Type B pancreatic cell (in vitro differentiated cells): ENCODE data around the gene GNAO1. TPM values are rescaled to one million over a fixed set of nuclear protein-coding genes. Genes with fewer than 3 reads are reported as not detected.
A peak's percentile ranks its signal among the peaks of the same experiment; 100 is the strongest.

Experiments
- DNase-seq: peaks from one replicate; pipeline ENCODE4 v3.0.0; 2021; ENCODE audit warnings: mixed read lengths; ENCODE audit not compliant: unreplicated experiment; ENCODE audit errors: extremely low spot score
- H3K27ac Mint-ChIP-seq: 2 replicates; pipeline ENCODE4 v1.8.0; 2021; ENCODE audit warnings: mild to moderate bottlenecking, mixed read lengths
- H3K27me3 Mint-ChIP-seq: 2 replicates; pipeline ENCODE4 v1.8.0; 2021; ENCODE audit warnings: mixed read lengths
- H3K36me3 Mint-ChIP-seq: 2 replicates; pipeline ENCODE4 v1.8.0; 2021; ENCODE audit warnings: mixed read lengths
- H3K4me1 Mint-ChIP-seq: one replicate; pipeline ENCODE4 v1.8.0; 2021; ENCODE audit warnings: mixed read lengths; ENCODE audit not compliant: unreplicated experiment
- H3K4me3 Mint-ChIP-seq: 2 replicates; pipeline ENCODE4 v1.8.0; 2021; ENCODE audit warnings: mild to moderate bottlenecking, mixed read lengths
- H3K9me3 Mint-ChIP-seq: 2 replicates; pipeline ENCODE4 v1.8.0; 2021; ENCODE audit warnings: mixed read lengths
- CTCF ChIP-seq: fragments of 200-600 bp; sonication (generic); conservative IDR thresholded peaks from 2 replicates; pipeline ENCODE4 v1.5.0; 2021; ENCODE audit warnings: antibody characterized with exemption, mild to moderate bottlenecking
- total RNA-seq: library from RNA; stranded (reverse); gene quantifications from 2 replicates; pipeline ENCODE4 v1.2.1, GENCODE V29; 2021; ENCODE audit warnings: low replicate concordance

GNAO1 gene
- total RNA-seq, 1 donor from 2014 or later, result 13.2 TPM

- Mint-ChIP-seq H3K4me3 (peak overlapping the region; percentile 83), H3K36me3 (peaks cover under 1% of the 10 kb centered on the region)
These were observed 166.0 kb downstream of the GNAO1 start for GRCh38 chr16:56357241-56357764.

DNA sequence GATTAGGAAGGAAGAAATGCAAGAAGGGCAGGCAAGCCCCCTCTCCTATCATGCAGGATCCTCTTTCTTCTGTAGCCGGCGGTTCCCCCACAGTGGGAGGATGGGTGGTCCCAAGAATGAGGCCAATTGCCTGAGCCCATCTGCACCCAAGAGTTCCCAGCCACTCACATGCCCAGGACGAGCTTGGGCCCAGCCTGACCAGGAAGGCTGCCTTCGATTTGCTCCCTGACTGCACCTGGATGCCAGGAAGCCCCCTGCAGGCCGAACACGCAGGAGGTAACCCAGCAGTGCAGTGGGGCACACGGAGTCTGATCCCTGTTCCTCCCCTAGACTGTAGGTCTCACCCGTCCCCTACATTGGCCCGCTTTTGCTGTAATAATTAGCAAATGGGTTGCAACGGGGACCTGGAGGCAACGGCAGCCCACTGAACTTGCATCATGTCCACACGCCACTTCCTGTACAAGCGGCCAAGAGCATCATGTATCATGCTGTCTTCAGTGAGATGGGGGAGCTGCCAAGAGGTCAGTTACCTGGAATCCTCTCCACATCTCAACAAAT is 166.6 kb downstream of the GNAO1 start:
- no peak overlapping the region for H3K4me3 Mint-ChIP-seq
- H3K9me3 Mint-ChIP-seq, result no peaks in the 10 kb centered on the region
- peak; percentile 61 for DNase-seq
- no peak for TF ChIP-seq CTCF
- H3K4me1 Mint-ChIP-seq, result peaks cover 21% of the 10 kb centered on the region
- peak overlapping the region; percentile 31 for H3K27ac Mint-ChIP-seq
- H3K36me3 Mint-ChIP-seq, result peaks cover 4% of the 10 kb centered on the region
- no peaks in the 10 kb centered on the region for H3K27me3 Mint-ChIP-seq

More at GRCh38 chr16:56357241-56357764, 166.0 kb downstream of the GNAO1 start:
- Mint-ChIP-seq H3K27me3 (no peaks in the 10 kb centered on the region), H3K4me1 (peaks cover 21% of the 10 kb centered on the region), H3K9me3 (no peaks in the 10 kb centered on the region), H3K27ac (peak overlapping the region; percentile 85)
- peak; percentile 65 for DNase-seq
- TF ChIP-seq CTCF, result no peak

GRCh38 chr16:56360117-56361008 is 169.1 kb downstream of the GNAO1 start:
- Mint-ChIP-seq H3K36me3 (peaks cover 4% of the 10 kb centered on the region), H3K27me3 (no peaks in the 10 kb centered on the region), H3K9me3 (no peaks in the 10 kb centered on the region), H3K4me1 (peaks cover 21% of the 10 kb centered on the region), H3K27ac (no peak overlapping the region), H3K4me3 (no peak overlapping the region)
- peak; percentile 49 for DNase-seq
- no peak for TF ChIP-seq CTCF

DNA sequence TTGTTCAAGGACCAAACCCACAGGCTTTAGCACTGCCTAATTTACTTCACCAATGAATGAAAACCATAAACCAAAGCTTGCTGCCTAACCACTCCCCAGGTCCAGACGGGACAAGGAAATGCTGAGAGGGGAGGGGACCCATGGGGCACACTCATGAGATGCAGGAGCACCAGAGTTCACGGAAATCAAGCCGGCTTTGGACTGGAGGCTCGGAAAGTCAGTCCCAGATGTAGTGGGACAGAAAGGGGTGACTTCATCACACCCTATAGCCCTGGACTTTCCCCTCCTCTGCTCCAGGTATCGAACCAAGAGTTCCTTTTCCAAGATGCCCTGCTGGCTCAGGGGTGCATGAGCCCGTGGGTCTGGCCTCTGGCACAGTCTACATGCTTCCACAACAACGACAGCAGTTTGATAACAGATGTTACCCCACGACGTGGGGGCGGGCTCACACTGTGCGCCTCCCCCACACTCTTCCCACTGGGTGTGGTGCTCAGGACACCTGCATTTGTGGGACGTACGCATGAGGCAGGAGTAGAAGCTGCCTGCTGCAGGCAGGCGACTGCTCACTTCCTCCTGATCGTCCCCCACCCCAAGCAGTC is 170.9 kb downstream of the GNAO1 start:
- peak; percentile 58 for DNase-seq
- TF ChIP-seq CTCF, result no peak
- H3K27ac Mint-ChIP-seq, result no peak overlapping the region

DNA sequence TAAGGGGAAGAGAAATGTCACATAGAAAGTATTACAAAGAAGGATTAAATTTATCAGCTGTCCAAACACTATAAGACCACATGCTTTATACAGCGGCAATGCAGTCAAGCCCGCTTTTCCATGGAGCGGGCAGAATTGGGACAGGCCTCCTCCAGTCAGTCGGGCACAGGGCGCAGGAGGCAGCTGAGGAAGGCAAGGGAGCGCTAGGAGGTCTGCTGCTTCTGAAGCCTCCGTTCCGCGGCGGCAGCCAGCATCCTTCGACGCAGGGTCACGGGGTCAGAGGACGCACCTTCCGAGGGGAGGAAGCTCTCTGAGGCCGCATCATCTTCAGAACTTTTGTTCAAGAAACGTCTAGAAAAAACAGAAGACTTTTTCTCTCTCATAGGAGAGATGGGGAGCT is 171.4 kb downstream of the GNAO1 start:
- peak; percentile 51 for DNase-seq
- H3K4me3 Mint-ChIP-seq, result no peak overlapping the region
- TF ChIP-seq CTCF, result no peak
- peaks cover 10% of the 10 kb centered on the region for H3K36me3 Mint-ChIP-seq
- H3K27me3 Mint-ChIP-seq, result no peaks in the 10 kb centered on the region
- H3K27ac Mint-ChIP-seq, result no peak overlapping the region
- peaks cover 4% of the 10 kb centered on the region for H3K4me1 Mint-ChIP-seq
- no peaks in the 10 kb centered on the region for H3K9me3 Mint-ChIP-seq

More for the DNA sequence above, 170.9 kb downstream of the GNAO1 start:
- no peak overlapping the region for H3K4me3 Mint-ChIP-seq
- peaks cover 5% of the 10 kb centered on the region for H3K36me3 Mint-ChIP-seq
- no peaks in the 10 kb centered on the region for H3K27me3 Mint-ChIP-seq
- H3K4me1 Mint-ChIP-seq, result peaks cover 7% of the 10 kb centered on the region
- no peaks in the 10 kb centered on the region for H3K9me3 Mint-ChIP-seq
